ENCODE measurements around the gene DDA1.

DDA1 gene

DNA sequence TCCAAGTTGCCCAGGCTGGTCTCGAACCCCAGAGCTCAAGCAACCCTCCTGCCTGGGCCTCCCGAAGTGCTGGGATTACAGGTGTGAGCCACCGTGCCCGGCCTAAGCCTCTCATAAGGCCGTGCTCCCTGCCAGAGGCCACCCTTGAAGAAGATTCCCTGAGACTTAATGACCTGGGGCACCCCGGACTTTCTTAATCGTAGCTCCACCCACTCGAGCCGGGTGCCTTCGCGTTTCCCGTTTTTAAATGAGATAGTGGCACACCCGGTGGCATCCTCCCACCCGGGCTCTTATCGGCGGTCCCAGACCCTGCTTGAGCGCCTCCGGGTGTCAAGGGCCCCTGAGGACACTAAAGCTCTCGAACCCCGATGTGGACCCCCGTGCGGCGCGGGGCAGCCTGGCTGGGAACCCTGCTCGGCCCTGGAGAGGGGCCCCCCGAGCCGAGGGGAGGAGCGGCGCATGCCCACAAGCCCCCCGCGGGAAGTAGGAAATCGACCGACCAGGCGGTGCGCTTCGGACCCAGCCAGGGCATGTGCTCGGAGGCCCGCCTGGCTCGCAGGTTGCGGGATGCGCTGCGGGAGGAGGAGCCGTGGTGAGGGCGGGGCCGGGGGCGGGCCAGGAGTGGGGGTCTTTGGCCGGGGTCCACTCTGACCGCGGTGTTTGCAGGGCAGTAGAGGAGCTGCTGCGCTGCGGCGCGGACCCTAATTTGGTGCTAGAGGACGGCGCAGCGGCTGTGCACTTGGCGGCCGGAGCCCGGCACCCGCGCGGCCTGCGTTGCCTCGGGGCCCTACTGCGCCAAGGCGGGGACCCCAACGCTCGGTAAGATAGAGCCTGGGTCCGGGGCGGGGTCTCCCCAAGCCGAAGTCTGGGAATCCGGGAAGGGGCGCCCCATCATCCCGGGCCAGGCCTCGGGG, 27.7 kb upstream of the DDA1 start, which contains the start of gene ANKLE1:
Gene ANKLE1, plus strand, starts transcription at position 511 of the 914 bp plus-strand sequence. Its CDS starts 20 bp downstream, at position 531.
- TF ChIP-seq CTCF (IDR thresholded peaks at IDR 0.05; ENCODE audit: low read depth, low read length, missing control alignments) = no peak
- DNase-seq (ENCODE audit: low read depth) = no peak
- in situ Hi-C loops (cut with HindIII; ENCODE audit: low sequenced_read_pairs) = no loop called here
- peak within 1 kb of the TSS; percentile 33 for H3K4me3 ChIP-seq (ENCODE audit: low read depth, low read length)

DNA sequence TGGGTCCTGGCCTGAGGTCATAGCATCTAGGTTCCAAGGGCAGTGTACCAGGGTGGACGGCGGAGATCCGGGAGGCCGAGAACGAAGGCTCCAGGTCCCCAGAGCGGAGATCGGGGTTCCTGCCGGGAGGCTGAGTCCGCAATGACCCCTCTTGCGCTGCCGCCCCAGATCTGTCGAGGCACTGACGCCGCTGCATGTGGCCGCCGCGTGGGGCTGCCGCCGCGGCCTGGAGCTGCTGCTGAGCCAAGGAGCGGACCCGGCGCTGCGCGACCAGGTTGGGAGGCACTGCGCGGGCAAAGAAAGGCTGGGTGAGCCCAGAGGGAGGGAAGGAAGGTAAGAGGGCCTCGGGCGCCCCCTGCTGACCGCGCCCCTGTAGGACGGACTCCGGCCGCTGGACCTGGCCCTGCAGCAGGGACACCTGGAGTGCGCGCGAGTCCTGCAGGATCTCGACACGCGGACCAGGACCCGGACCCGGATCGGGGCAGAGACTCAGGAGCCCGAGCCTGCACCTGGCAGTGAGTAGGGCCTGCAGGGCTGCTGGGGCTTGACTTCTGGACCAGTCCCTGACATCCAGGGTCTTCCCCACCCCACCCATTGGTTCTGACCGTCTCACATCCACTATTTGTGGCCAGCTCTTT, 26.8 kb upstream of the DDA1 start:
- DNase-seq (ENCODE audit: low read depth) = peak; percentile 18
- H3K4me3 ChIP-seq (ENCODE audit: low read depth, low read length) = peak overlapping the region; percentile 27
- in situ Hi-C loops (cut with HindIII; ENCODE audit: low sequenced_read_pairs) = no loop called here
- peak; percentile 88 for TF ChIP-seq CTCF (IDR thresholded peaks at IDR 0.05; ENCODE audit: low read depth, low read length, missing control alignments)

DNA sequence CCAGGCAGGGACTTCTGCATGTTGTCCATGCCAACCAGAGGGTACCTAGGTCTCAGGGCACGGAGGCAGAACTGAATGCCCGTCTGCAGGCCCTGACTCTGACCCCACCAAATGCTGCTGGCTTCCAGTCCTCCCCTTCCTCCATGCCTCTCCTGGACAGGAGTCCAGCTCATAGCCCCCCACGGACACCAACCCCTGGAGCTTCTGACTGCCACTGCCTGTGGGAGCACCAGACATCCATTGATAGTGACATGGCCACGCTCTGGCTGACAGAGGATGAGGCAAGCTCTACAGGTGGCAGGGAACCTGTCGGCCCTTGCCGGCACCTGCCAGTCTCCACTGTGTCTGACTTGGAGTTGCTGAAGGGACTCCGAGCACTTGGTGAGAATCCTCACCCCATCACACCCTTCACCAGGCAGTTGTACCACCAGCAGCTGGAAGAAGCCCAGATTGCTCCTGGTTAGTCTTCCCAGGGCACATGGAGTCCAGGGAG, 25.8 kb upstream of the DDA1 start:
- DNase-seq (ENCODE audit: low read depth) = no peak
- in situ Hi-C loops (cut with HindIII; ENCODE audit: low sequenced_read_pairs) = no loop called here
- TF ChIP-seq CTCF (IDR thresholded peaks at IDR 0.05; ENCODE audit: low read depth, low read length, missing control alignments) = no peak
- H3K4me3 ChIP-seq (ENCODE audit: low read depth, low read length) = no peak overlapping the region

- no peak for TF ChIP-seq CTCF (IDR thresholded peaks at IDR 0.05; ENCODE audit: low read depth, low read length, missing control alignments)
- in situ Hi-C loops (cut with HindIII; ENCODE audit: low sequenced_read_pairs) = no loop called here
- no peak overlapping the region for H3K4me3 ChIP-seq (ENCODE audit: low read depth, low read length)
- DNase-seq (ENCODE audit: low read depth) = no peak
These were observed 23.8 kb upstream of the DDA1 start for GRCh38 chr19:17285415-17286135.

- H3K4me3 ChIP-seq (ENCODE audit: low read depth, low read length) = no peak overlapping the region
- no peak for DNase-seq (ENCODE audit: low read depth)
- no peak for TF ChIP-seq CTCF (IDR thresholded peaks at IDR 0.05; ENCODE audit: low read depth, low read length, missing control alignments)
- in situ Hi-C loops (cut with HindIII; ENCODE audit: low sequenced_read_pairs) = no loop called here
These were observed 23.1 kb upstream of the DDA1 start for GRCh38 chr19:17286263-17286662.

GRCh38 chr19:17286752-17287151, 22.6 kb upstream of the DDA1 start:
- H3K4me3 ChIP-seq (ENCODE audit: low read depth, low read length) = no peak overlapping the region
- no peak for DNase-seq (ENCODE audit: low read depth)
- in situ Hi-C loops (cut with HindIII; ENCODE audit: low sequenced_read_pairs) = no loop called here
- no peak for TF ChIP-seq CTCF (IDR thresholded peaks at IDR 0.05; ENCODE audit: low read depth, low read length, missing control alignments)
